ENCODE data around the gene ELFN1.

Gene ELFN1

GRCh38 chr7:1727079-1727478 lies 57.0 kb downstream of the ELFN1 start:
- DNase-seq (ENCODE audit: low read depth), result no peak
- no peak overlapping the region for H3K4me3 ChIP-seq (ENCODE audit: low read depth, low read length)
- TF ChIP-seq CTCF (IDR thresholded peaks at IDR 0.05; ENCODE audit: low read depth, low read length) (no peak), MAX (IDR thresholded peaks at IDR 0.05; ENCODE audit: low read depth, low read length) (no peak), MYC (IDR thresholded peaks at IDR 0.05; ENCODE audit: low read depth, low read length) (no peak), POLR2A (IDR thresholded peaks at IDR 0.05; ENCODE audit: extremely low read depth, insufficient read length) (no peak)

GRCh38 chr7:1727812-1728570 lies 57.9 kb downstream of the ELFN1 start:
- no peak for DNase-seq (ENCODE audit: low read depth)
- no peak for TF ChIP-seq CTCF (IDR thresholded peaks at IDR 0.05; ENCODE audit: low read depth, low read length)
- TF ChIP-seq MYC (IDR thresholded peaks at IDR 0.05; ENCODE audit: low read depth, low read length), result no peak
- no peak for TF ChIP-seq POLR2A (IDR thresholded peaks at IDR 0.05; ENCODE audit: extremely low read depth, insufficient read length)
- no peak for TF ChIP-seq MAX (IDR thresholded peaks at IDR 0.05; ENCODE audit: low read depth, low read length)
- H3K4me3 ChIP-seq (ENCODE audit: low read depth, low read length), result no peak overlapping the region

- no peak for TF ChIP-seq MYC (IDR thresholded peaks at IDR 0.05; ENCODE audit: low read depth, low read length)
- TF ChIP-seq CTCF (IDR thresholded peaks at IDR 0.05; ENCODE audit: low read depth, low read length), result no peak
- no peak for TF ChIP-seq MAX (IDR thresholded peaks at IDR 0.05; ENCODE audit: low read depth, low read length)
- TF ChIP-seq POLR2A (IDR thresholded peaks at IDR 0.05; ENCODE audit: extremely low read depth, insufficient read length), result no peak
- H3K4me3 ChIP-seq (ENCODE audit: low read depth, low read length), result no peak overlapping the region
- DNase-seq (ENCODE audit: low read depth), result no peak
Observed at GRCh38 chr7:1729183-1729582, 59.1 kb downstream of the ELFN1 start.

GRCh38 chr7:1729773-1730172 lies 59.7 kb downstream of the ELFN1 start:
- DNase-seq (ENCODE audit: low read depth), result no peak
- TF ChIP-seq CTCF (IDR thresholded peaks at IDR 0.05; ENCODE audit: low read depth, low read length) (no peak), MYC (IDR thresholded peaks at IDR 0.05; ENCODE audit: low read depth, low read length) (no peak), MAX (IDR thresholded peaks at IDR 0.05; ENCODE audit: low read depth, low read length) (no peak), POLR2A (IDR thresholded peaks at IDR 0.05; ENCODE audit: extremely low read depth, insufficient read length) (no peak)
- no peak overlapping the region for H3K4me3 ChIP-seq (ENCODE audit: low read depth, low read length)

GRCh38 chr7:1732072-1732471 lies 62.0 kb downstream of the ELFN1 start:
- TF ChIP-seq POLR2A (IDR thresholded peaks at IDR 0.05; ENCODE audit: extremely low read depth, insufficient read length) (no peak), MYC (IDR thresholded peaks at IDR 0.05; ENCODE audit: low read depth, low read length) (no peak), CTCF (IDR thresholded peaks at IDR 0.05; ENCODE audit: low read depth, low read length) (no peak), MAX (IDR thresholded peaks at IDR 0.05; ENCODE audit: low read depth, low read length) (no peak)
- DNase-seq (ENCODE audit: low read depth), result no peak
- no peak overlapping the region for H3K4me3 ChIP-seq (ENCODE audit: low read depth, low read length)
